ENCODE data around the gene EVX2.

EVX2 gene

GRCh38 chr2:176083796-176084261 is at the start of gene EVX2:
TSS of gene EVX2 (minus strand) at chr2:176083962. CDS start at chr2:176083776, 186 bp downstream.
- no peak for DNase-seq

GRCh38 chr2:176133389-176133788 is 49.6 kb upstream of the EVX2 start:
- no peak for DNase-seq

GRCh38 chr2:176132205-176133171 is 48.7 kb upstream of the EVX2 start:
- no peak for DNase-seq

- no peak for DNase-seq
Observed at GRCh38 chr2:176131848-176132158, 48.0 kb upstream of the EVX2 start.

- no peak for DNase-seq
Observed at GRCh38 chr2:176130957-176131847, 47.4 kb upstream of the EVX2 start.

GRCh38 chr2:176130147-176130956 is 46.6 kb upstream of the EVX2 start:
- DNase-seq, result peak; percentile 22

GRCh38 chr2:176129813-176130146 is 46.0 kb upstream of the EVX2 start:
- no peak for DNase-seq

- no peak for DNase-seq
Observed at GRCh38 chr2:176128982-176129796, 45.4 kb upstream of the EVX2 start, which contains the start of gene HOXD8. TSS of gene HOXD8 (plus strand) at chr2:176129705. CDS start at chr2:176130367, 662 bp downstream.

- DNase-seq, result no peak
Observed at GRCh38 chr2:176128172-176128981, 44.6 kb upstream of the EVX2 start.

- no peak for DNase-seq
Observed at GRCh38 chr2:176127774-176128072, 44.0 kb upstream of the EVX2 start.

- DNase-seq, result peak; percentile 81
Observed at GRCh38 chr2:176126929-176127773, 43.4 kb upstream of the EVX2 start.

- no peak for DNase-seq
Observed at GRCh38 chr2:176125772-176126054, 42.0 kb upstream of the EVX2 start.

GRCh38 chr2:176124947-176125771 is 41.4 kb upstream of the EVX2 start:
- no peak for DNase-seq

- no peak for DNase-seq
Observed at GRCh38 chr2:176124110-176124946, 40.6 kb upstream of the EVX2 start.

GRCh38 chr2:176123411-176124109 is 39.8 kb upstream of the EVX2 start:
- no peak for DNase-seq

GRCh38 chr2:176122683-176123410 is 39.1 kb upstream of the EVX2 start, which contains the start of gene HOXD9:
TSS of gene HOXD9 (plus strand) at chr2:176122719. CDS start at chr2:176122769, 50 bp downstream.
- no peak for DNase-seq
